Sigmoid colon (tissue), 3 donors: ENCODE data around the gene FXYD2.
"Not testable (repeated sequence)": the region's sequence is repeated elsewhere in the genome, so short reads cannot be mapped to it uniquely, and the experiment has no call there.

ENCODE experiments used
- POLR2A ChIP-seq, 2 donors: fragments of 450-650 bp; IDR thresholded peaks; one replicate each; pipeline ENCODE4 v1.6.1; 2016; ENCODE audit warnings: antibody characterized with exemption in 2 of 2, mild to moderate bottlenecking in 2 of 2, moderate library complexity in 2 of 2
- TF ChIP-seq, protein P1 (sequence below), 4 experiments: fragments of 450-650 bp in 3 of 4; fragments of 200-600 bp in 1 of 4; IDR thresholded peaks; one replicate each; pipeline ENCODE4 v1.5.1; 2016 to 2019; ENCODE audit warnings: antibody characterized with exemption in 4 of 4, mild to moderate bottlenecking in 3 of 4, moderate library complexity in 2 of 4

DNA sequence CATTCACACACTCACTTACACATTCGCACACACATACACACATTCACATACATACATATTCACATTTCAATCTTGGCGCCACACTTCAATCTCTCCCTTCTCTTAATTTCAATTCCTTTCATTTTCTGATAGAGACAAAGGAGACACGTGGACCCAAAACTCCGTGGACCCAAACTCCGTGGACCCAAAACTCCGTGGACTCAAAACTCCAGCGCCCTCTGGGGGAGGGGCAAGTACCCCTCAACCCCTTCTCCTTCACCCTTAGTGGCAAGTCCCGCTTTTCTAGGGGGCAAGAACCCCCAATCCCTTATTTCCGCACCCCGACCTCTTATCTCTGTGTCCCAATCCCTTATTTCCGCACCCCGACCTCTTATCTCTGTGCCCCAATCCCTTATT lies 14.5 kb downstream of the FXYD2 start:
- TF ChIP-seq, protein P1, sequence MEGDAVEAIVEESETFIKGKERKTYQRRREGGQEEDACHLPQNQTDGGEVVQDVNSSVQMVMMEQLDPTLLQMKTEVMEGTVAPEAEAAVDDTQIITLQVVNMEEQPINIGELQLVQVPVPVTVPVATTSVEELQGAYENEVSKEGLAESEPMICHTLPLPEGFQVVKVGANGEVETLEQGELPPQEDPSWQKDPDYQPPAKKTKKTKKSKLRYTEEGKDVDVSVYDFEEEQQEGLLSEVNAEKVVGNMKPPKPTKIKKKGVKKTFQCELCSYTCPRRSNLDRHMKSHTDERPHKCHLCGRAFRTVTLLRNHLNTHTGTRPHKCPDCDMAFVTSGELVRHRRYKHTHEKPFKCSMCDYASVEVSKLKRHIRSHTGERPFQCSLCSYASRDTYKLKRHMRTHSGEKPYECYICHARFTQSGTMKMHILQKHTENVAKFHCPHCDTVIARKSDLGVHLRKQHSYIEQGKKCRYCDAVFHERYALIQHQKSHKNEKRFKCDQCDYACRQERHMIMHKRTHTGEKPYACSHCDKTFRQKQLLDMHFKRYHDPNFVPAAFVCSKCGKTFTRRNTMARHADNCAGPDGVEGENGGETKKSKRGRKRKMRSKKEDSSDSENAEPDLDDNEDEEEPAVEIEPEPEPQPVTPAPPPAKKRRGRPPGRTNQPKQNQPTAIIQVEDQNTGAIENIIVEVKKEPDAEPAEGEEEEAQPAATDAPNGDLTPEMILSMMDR (IDR thresholded peaks at IDR 0.05), result not testable (repeated sequence)
- TF ChIP-seq POLR2A (IDR thresholded peaks at IDR 0.05), result not testable (repeated sequence)
